HL-60/S4 (cell line): Measurements from ENCODE around the gene MUS81.

ENCODE experiments used
- in situ Hi-C: fragments of 300-500 bp; cut with MboI; formaldehyde crosslinking; loops from 2 replicates; pipeline ENCODE4 v1.14.3; 2022; ENCODE audit warnings: low sequenced_read_pairs

MUS81 gene

DNA sequence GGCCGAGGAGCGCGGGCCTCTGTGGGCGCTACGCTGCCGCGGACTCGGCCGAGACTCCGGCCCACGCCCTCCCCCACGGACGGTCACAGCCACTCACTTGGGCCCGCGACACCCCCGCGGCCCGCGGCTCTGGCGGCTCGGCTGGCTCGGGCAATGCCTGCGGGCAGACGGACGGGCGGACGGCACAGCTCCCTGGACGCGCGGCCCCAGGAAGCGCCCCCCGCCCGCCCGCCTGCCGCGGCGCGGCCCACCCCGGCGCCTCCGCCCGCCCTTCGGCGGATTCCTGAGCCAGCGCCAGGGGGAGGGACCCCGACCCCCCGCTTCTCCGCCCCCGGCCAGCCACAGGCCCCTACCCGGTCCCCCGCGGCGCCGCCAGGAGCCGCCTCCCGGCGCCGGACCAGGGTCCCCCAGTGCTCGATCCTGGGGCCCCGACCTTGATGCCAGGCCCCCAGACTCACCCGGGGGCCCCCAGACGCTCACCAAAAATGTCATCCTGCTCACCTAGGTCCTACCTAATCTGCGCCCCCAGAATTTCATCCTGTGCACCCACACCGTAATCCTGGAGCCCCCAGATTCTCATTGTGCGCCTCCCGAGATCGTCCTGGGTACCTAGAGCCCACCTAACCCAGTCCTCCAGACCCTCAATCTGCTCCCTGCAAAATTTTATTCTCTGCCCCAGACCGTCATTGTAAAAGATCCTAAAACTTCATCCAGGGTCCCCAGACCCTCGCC is 12.5 kb downstream of the MUS81 start, which contains the start of gene EFEMP2:
Gene EFEMP2 (minus strand): TSS at position 215 of the 732 bp plus-strand sequence. CDS start 446 bp downstream, outside the sequence.
- in situ Hi-C loops, result no loop called here

DNA sequence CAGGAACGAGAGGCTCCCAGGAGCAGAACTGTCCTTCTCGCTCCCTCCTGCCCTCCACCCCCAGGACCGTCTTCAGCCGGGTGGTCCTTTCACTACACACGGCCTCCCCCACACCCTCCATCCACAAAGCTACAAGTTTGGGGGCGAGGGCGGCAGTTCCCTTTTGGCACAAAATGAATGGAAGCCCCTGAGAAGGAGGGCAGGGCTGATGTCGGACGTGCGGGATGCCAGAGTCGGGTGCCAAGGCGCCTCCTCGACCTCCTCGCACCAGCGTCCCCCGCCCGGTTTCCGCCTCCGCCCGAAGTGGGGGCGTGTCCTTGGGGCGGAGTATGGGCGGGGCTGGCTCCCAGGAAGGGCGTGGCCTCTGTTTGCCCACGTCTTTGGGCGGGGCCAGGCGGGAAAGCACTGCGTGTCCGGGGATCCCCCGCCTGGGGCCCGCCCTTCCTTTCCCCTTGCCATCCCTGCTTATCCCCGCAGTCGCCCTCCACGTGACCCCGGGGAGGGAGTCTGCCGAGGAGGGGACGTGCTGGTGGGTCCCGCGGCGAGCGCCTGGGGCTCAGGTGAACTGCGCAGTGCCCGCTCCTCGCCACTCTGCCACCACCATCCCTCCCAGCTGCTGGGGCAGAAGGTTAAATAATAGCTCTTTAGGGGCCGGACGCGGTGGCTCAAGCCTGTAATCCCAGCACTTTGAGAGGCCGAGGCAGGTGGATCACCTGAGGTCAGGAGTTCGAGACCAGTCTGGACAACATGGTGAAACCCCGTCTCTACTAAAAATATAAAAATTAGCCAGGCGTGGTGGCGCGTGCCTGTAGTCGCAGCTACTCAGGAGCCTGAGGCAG is 13.3 kb downstream of the MUS81 start:
- in situ Hi-C loops, result no loop called here

DNA sequence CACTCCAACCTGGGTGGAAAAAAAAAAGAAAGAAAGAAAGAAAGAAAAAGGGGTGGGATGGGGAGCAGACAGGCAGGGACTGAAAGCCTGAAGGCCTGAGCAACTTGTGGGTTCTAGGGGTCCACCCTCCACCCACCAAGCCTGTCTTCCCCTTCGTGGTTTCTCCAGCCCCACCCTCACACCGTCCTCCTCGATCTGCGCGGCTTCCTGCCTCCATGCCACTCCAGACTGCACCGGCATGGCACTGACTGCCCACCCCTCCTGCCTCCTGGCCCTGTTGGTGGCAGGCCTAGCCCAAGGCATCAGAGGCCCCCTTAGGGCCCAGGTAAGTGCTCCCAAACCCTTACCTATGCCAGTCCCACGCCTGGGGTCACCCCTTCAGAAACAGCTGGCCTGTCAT is 19.4 kb downstream of the MUS81 start, which contains the start of gene CTSW:
Gene CTSW (plus strand): TSS at position 221 of the 400 bp plus-strand sequence. CDS start 18 bp downstream, at position 239.
- in situ Hi-C loops, result no loop called here

DNA sequence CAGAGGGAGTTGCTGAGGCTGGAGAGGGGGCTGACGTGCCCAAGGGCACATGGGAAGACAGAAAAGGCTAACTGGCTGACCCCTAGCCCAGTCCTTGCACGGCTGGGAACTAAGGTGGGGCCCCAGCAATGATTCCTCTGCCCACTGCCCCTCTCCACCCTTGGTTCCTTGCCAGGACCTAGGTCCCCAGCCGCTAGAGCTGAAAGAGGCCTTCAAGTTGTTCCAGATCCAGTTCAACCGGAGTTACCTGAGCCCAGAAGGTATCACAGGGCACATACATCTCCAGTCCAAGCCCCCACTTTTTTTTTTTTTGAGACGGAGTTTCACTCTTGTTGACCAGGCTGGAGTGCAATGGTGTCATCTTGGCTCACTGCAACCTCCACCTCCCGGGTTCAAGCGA is 19.8 kb downstream of the MUS81 start:
- in situ Hi-C loops, result no loop called here

DNA sequence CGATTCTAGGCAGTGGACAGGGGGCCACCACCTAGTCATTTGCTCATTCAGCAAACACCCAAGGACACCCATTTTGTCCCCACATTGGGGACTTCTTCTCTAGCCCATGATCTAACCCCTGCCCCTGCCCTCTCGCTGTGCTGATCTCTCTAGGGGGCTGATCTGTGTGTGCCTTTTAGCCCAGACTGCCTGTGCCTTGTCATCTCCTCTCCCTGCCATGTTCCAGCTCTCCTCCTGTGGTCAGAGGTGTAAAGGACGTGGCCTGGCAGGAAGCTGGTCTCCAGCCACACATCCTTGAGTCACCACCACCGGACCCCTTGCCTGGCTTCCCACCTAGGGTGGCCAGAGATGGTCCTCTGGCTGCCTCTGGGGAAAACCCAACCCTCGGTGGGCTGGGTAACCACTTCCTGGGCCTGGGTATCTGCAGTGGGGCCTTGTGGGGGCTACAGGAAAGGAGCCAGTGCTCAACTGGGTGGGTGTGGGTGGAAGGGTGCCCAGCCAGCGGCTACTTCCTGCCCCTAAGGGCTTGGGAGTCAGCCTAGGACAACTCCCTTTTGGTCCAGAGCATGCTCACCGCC is 20.7 kb downstream of the MUS81 start:
- in situ Hi-C loops, result no loop called here

DNA sequence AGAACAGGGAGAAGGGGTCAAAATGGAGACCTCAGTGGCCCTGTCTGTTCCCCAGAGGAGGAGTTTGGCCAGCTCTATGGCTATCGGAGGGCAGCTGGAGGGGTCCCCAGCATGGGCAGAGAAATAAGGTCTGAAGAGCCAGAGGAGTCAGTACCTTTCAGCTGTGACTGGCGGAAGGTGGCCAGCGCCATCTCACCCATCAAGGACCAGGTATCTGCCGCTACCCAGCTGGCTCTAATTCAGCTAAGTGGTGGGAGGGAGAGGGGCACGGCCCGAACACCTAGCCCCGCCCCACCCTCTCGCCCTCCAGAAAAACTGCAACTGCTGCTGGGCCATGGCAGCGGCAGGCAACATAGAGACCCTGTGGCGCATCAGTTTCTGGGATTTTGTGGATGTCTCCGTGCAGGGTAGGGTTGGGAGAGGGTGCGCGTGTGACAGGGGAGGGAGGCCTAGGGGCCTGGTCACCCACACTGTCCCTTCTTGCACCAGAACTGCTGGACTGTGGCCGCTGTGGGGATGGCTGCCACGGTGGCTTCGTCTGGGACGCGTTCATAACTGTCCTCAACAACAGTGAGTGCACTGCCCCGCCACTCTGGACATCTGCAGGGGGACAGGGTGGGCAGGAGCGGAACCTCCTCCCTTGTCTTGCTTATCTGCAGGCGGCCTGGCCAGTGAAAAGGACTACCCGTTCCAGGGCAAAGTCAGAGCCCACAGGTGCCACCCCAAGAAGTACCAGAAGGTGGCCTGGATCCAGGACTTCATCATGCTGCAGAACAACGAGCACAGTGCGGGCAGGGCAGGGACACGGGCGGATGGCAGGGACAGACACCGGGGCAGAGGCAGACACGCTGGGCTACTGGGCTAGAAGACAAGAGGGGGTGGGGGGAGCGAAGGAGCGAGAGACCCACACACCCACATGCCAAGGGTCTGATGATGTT is 22.2 kb downstream of the MUS81 start:
- in situ Hi-C loops, result no loop called here

DNA sequence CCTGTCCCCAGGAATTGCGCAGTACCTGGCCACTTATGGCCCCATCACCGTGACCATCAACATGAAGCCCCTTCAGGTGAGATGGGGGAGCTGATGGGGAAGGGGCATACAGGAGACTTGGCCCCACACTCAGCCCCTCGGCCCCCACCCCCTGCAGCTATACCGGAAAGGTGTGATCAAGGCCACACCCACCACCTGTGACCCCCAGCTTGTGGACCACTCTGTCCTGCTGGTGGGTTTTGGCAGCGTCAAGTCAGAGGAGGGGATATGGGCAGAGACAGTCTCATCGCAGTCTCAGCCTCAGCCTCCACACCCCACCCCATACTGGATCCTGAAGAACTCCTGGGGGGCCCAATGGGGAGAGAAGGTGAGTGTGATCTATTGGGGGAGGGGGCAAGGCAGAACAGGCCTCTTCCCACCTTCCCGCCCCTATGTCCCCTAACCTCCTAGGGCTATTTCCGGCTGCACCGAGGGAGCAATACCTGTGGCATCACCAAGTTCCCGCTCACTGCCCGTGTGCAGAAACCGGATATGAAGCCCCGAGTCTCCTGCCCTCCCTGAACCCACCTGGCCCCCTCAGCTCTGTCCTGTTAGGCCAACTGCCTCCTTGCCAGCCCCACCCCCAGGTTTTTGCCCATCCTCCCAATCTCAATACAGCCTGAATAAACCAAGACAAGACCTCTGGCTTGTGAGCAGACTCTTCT is 23.0 kb downstream of the MUS81 start:
- in situ Hi-C loops, result no loop called here

DNA sequence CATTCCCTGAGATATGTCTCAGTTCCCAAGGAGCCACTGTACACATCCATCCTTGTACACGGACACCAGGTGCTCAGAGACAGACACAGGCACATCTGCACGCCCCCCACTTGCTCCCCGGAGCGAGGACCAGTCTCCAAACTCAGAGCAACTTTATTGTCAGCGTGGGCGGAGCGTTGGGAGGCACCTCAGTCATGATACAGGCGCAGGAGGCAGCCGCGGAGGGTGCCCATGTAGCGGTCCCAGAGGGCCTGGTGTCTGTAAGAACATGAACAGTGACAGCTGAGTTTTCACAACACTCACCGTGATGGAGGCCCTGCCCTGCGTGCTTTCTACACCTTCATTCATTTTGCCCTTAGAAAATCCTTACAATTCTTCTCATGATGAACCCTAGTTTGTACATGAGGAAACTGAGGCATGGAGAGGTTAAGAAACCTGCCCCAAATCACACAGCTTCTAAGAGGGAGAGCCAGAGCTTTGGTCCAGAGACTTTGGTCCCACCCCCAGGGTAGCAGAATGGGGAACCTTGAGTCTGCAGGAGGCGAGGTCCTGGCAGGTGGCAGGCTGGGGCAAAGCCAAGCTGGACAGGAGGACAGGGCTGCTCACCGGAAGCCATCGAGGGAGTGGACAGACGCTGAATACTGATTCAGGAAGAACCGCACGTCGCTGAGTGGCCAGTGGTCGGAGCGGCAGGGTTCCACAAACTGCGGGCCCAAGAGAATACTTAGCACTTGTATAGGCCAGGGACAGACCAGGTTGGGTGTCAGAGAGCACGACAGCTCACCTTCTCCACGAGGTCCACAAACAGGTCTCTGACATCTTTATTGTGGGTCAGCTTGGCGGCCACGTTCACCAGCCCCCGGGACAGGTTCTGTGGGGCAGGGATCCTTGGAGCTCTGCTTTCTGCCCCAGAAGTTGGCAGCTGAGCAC is 23.8 kb downstream of the MUS81 start:
- in situ Hi-C loops, result no loop called here

DNA sequence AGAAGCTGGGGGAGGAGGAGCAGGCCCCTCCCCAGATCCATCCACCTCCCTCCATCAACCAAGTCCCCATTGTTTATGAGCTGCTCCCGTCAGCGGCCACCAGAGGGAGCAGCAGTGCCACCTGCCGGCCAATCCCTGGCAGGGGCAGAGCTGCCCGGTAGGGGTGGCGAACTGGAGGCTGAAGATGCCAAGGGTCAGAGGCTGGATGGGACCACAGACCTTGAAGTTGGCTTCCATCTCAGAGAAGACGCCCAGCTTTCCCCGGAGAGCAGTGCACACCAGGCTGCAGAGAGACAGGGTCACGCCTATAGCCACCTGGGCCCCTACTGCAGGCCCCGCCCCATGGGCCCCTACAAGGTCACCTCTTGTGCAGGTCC is 24.5 kb downstream of the MUS81 start:
- in situ Hi-C loops, result no loop called here

DNA sequence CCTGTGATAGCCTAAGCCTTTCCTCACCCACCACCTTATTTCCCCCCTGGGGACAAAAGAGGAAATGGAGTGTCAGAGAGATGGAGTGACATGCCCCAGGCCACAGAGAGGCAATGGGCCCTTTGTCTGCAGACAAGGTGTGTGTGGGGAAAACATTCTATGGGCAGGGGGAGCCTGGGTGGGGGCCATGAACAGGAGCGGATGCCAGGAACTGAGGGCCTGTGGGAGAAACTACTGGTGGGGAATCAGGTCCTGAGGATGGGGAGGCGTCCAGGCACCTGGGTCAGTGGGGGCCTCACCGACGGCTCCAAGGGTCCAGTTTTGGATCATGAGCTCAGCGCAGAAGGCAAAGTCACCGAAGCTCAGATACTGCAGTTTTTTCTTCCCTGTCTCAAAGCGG is 25.0 kb downstream of the MUS81 start:
- in situ Hi-C loops, result no loop called here

DNA sequence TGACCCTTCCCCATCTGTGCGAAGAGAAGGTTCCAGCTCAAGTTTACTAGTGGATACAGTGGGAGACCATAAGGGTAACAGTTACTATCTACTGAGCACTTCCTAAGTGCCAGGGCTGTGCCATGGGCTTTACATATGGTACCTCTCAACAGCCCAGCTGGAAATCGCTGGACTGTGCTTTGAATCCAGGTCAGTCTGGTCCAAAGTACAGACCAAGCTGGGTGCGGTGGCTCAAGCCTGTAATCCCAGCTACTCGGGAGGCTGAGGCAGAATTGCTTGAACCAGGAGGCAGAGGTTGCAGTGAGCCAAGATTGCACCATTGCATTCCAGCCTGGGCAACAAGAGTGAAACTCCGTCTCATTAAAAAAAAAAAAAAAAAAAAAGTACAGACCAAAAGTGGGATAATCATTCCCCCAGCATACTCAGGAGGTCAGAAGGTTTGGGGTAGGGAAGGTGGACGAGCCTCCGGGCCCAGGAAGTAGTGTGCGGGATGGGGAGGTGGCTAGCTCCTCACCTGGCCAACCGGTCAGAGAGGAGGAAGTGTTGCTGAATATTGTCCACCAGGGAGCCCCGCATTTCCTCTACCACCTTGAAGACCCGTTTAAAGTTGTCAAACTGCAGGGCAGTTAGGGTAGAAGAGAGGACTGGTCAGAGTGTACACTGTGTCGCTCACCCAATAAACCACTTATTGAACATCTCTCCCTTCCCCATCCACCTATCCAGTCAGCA is 25.7 kb downstream of the MUS81 start:
- in situ Hi-C loops, result no loop called here

DNA sequence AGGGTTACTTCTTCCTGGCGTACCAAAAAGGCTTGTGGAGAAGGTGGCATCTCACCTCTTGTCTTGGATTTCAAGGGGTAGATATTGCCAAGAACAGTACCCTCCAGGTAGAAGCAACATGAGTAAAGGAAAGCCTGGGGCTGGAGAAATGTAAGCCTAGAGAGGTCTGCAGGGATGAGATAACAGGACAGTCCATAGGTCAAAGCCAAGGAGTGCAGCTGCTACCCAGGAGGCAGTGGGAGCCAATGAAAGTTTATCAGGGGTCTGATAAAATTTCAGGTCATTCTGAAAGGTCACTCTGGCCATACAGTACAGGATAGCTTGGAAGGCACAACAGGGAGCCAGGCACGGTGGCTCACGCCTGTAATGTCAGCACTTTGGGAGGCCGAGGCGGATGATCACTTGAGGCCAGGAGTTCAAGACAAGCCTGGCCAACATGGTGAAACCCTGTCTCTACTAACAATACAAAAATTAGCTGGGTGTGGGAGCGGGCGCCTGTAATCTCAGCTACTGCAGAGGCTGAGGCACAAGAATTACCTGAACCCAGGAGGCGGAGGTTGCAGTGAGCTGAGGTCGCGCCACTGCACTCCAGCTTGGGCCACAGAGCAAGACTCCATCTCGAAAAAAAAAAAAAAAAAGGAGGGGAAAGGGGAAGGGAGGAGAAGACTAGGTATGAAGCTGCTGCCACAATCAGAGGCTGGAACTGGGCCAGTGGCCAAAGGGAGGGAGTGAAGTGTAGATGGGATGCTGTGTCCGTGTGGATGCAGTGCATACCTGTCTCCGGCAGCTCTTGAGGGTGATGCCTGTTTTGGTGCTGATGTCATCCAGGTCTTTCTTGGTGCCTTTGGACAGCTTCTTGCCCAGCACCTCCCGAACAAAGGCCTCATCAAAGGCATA is 26.8 kb downstream of the MUS81 start:
- in situ Hi-C loops, result no loop called here

DNA sequence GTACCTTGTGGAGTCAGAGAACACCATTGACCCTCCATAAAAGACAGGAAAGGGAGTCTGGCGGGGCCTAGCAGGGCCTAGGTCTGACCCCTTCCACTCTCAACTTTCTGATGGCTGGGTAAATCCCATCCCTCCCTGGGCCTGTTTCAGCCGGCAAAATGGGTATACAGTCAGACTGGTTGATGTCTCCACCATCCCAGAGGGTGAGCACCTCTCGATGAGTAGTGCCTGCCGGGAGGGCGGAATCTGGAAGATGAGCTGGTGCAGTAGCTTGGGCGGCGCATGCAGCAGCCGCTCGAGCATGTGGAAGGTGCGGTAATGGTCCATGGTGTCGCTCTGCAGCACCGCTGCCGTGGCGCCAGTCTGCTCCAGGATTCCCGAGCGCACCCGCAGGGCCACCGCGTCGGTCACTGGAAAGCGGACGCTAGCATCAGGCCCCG is 27.5 kb downstream of the MUS81 start:
- in situ Hi-C loops, result no loop called here

DNA sequence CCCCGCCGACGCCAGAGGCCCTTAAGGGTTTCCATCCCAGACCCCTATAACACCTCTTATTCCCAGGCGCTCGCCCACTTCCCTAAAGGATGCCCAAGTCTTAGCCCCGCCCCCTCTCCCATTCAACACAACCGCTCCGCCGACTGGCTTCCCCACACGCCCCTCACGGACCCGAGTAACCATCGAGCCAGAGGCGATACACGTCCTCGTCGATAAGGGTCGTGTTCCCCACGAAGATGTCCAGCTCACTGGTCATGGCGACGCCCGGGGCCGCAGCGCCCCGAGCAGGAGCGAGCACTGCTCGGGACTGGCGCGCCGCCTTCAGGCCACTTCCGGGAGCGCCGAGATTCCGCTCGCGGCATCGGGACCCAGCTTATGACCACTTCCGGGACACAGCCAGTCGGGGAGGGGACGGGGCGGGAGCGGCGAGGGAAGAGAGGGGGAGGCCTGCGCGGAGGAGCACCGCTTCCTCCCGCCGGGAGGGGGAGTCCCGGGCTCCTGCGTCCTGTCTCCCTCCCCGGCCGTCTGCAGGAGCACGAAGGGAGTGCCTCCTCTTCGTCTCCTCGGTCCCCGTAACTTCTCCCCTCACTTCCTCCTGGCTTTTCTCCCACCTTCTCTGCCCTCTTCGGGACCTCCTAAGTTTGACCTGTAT is 28.1 kb downstream of the MUS81 start, which contains the start of gene FIBP:
Gene FIBP (minus strand): TSS at position 309 of the 652 bp plus-strand sequence. CDS start 53 bp downstream, at position 256.
- in situ Hi-C loops, result no loop called here

DNA sequence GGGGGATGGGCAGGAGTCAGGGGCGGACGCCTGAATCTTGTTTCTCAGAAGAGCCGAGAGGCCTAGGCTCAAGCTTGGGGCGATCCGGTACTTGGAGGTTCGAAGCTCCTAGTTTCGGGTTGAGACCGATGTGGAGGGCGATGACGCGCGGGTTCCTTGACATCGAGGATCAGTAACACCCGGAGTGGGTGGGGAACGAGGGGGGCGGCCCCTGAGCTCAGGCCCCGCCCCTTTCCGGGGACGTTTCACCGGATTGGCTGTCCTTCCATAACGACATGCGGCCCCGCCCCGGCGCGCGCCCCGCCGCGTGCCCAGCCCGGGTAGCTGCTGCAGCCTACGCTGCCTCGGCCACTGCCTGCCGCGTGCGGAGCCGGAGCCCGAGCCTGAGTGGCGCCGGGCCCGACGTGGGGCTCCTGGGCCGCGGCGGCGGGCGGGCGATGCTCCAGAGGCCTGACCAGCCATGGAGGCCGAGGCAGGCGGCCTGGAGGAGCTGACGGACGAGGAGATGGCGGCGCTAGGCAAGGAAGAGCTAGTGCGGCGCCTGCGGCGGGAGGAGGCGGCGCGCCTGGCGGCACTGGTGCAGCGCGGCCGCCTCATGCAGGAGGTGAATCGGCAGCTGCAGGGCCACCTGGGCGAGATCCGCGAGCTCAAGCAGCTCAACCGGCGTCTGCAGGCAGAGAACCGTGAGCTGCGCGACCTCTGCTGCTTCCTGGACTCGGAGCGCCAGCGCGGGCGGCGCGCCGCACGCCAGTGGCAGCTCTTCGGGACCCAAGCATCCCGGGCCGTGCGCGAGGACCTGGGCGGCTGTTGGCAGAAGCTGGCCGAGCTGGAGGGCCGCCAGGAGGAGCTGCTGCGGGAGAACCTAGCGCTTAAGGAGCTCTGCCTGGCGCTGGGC is 30.3 kb downstream of the MUS81 start, which contains the start of gene CCDC85B:
Gene CCDC85B (plus strand): TSS at position 350 of the 895 bp plus-strand sequence. CDS start 111 bp downstream, at position 461.
- in situ Hi-C loops, result no loop called here
